IPS DF 6.9 (cell line): ENCODE measurements around the gene SLC35F4.
A peak's percentile ranks its signal among the peaks of the same experiment; 100 is the strongest.

ENCODE experiments used
- DNase-seq: peaks from one replicate; pipeline ENCODE4 v3.0.0-alpha.2; 2013; ENCODE audit warnings: low read depth, low spot score
- H3K27ac ChIP-seq: one replicate; pipeline ENCODE4 v1.5.1; 2013; ENCODE audit warnings: low read length, control low read depth
- H3K27me3 ChIP-seq: 2 replicates; pipeline ENCODE4 v1.6.1; 2013; ENCODE audit warnings: mild to moderate bottlenecking, low read length; ENCODE audit not compliant: control insufficient read depth, insufficient read depth
- H3K36me3 ChIP-seq: 2 replicates; pipeline ENCODE4 v1.6.1; 2013; ENCODE audit warnings: low read length; ENCODE audit not compliant: control insufficient read depth, insufficient read depth
- H3K4me1 ChIP-seq: 2 replicates; pipeline ENCODE4 v1.6.1; 2013; ENCODE audit warnings: low read length; ENCODE audit not compliant: control insufficient read depth, insufficient read depth
- H3K4me3 ChIP-seq: 2 replicates; pipeline ENCODE4 v1.5.1; 2013; ENCODE audit warnings: mild to moderate bottlenecking, low read length
- H3K9me3 ChIP-seq: 2 replicates; pipeline ENCODE4 v1.6.1; 2013; ENCODE audit warnings: low read length, inconsistent platforms; ENCODE audit not compliant: control insufficient read depth, insufficient read depth
- WGBS: extraction: QIAGEN DNeasy Blood & Tissue Kit; methylation state at CpG from one replicate; pipeline ENCODE4 v1.1.7; 2013; ENCODE audit warnings: mixed read lengths, missing lambda C conversion rate; ENCODE audit not compliant: insufficient read length, insufficient coverage; 5-methylcytosine and 5-hydroxymethylcytosine counted together

SLC35F4 gene

DNA sequence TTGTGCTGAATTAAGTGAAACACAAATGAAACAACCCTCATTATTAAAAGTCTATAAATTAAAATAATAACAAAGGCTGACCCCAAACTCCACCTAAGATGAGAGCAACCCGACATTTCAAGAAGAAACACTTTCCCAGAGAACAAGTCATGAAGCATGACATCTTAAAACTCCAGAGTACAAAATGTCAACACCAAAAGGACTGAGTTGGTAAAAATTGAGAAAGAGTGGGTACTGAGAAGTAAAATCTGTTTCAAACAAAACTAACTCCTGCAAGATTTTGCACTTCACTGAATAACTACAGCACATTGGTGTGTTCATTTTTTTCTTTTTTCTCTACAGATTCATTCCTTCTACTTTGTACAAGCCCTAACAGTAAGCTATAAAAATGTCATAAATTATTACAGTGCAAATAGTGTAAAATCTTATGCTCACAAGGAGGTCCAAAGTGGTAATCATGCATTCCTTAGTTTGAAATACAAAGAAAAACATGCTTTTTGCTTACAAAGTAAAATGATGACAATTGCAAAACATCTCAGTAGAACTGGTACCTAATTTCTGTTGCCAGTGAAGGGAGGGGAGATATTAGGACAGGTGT is 31.8 kb downstream of the SLC35F4 start:
- no peak overlapping the region for H3K4me3 ChIP-seq
- no peak overlapping the region for H3K27ac ChIP-seq
- no peak for DNase-seq
- H3K27me3 ChIP-seq = no peaks in the 10 kb centered on the region
- H3K9me3 ChIP-seq = no peaks in the 10 kb centered on the region
- WGBS = no CpG with 5 or more reads among the region's 1 CpG
- no peaks in the 10 kb centered on the region for H3K4me1 ChIP-seq
- no peaks in the 10 kb centered on the region for H3K36me3 ChIP-seq

GRCh38 chr14:57833323-57833722 is 32.6 kb downstream of the SLC35F4 start:
- H3K4me1 ChIP-seq = no peaks in the 10 kb centered on the region
- DNase-seq = no peak
- H3K27ac ChIP-seq = no peak overlapping the region
- H3K36me3 ChIP-seq = no peaks in the 10 kb centered on the region
- no CpG with 5 or more reads among the region's 3 CpGs for WGBS
- no peak overlapping the region for H3K4me3 ChIP-seq
- H3K9me3 ChIP-seq = no peaks in the 10 kb centered on the region
- no peaks in the 10 kb centered on the region for H3K27me3 ChIP-seq

DNA sequence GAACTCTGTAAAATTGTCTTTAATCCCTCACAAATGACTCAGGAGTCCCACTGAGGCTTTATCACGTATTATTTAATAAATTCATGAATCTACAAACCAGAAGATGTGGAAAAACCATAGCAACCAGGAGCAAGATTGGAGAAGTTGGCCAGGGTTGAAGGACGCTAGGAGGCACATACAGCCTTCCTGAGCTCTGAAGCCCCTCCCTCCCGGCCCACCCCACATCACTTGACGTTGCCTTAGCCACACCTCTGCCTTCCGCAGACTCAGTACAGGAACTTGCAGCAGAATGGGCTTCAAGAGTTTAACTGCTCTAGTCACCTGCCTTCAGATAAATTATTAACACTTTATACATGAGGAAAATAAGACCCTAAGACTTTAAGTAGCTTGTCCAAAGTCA is 33.9 kb downstream of the SLC35F4 start:
- H3K27me3 ChIP-seq = no peaks in the 10 kb centered on the region
- peak; percentile 47 for DNase-seq
- no peak overlapping the region for H3K4me3 ChIP-seq
- no peaks in the 10 kb centered on the region for H3K36me3 ChIP-seq
- WGBS = no CpG with 5 or more reads among the region's 5 CpGs
- no peaks in the 10 kb centered on the region for H3K4me1 ChIP-seq
- no peak overlapping the region for H3K27ac ChIP-seq
- no peaks in the 10 kb centered on the region for H3K9me3 ChIP-seq

DNA sequence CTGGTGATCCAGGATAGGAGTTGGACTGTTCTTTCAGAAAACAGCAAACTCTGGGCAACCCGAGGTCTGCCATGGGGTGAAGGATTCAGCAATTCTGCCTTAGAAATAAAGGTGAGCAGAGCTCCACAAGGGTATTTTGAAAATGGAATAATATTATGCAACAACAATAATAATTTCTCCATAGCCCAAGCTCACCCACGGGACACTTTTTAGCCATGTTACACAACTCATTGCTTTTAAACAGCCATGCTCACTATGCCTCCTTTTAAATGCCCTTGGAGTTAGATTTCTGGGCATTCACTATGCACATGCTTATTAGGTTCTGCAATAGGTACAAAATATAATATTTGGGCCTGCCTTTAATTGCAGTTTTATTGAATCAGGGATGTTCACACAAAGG is 37.2 kb downstream of the SLC35F4 start:
- Histone ChIP-seq H3K9me3 (no peaks in the 10 kb centered on the region), H3K27ac (no peak overlapping the region), H3K4me1 (no peaks in the 10 kb centered on the region), H3K27me3 (no peaks in the 10 kb centered on the region), H3K4me3 (no peak overlapping the region), H3K36me3 (no peaks in the 10 kb centered on the region)
- WGBS = no CpG with 5 or more reads among the region's 2 CpGs
- no peak for DNase-seq

- Histone ChIP-seq H3K27me3 (no peaks in the 10 kb centered on the region), H3K4me1 (no peaks in the 10 kb centered on the region), H3K4me3 (no peak overlapping the region), H3K27ac (no peak overlapping the region), H3K9me3 (no peaks in the 10 kb centered on the region), H3K36me3 (no peaks in the 10 kb centered on the region)
- no peak for DNase-seq
- no CpG with 5 or more reads among the region's 4 CpGs for WGBS
Observed at GRCh38 chr14:57823015-57823660, 42.8 kb downstream of the SLC35F4 start.

DNA sequence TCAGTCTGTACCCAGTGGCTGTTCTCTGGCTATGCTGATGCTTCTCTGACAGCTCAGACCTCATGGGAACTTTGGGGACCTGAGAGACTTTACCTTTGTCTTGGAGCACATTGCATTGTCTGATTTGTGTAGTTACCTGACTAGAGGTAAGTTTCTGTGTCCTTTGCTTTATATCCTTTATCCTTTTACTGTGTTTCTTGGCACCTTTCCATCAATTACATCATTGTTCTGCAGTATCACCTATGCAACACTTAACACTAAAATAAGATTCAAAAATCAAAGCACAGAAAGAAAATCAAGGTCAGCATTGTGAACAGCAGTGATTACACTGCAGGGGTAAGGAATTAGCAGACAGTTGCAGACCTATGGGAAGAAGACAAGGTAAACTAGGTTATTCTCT is 43.8 kb downstream of the SLC35F4 start:
- Histone ChIP-seq H3K27me3 (no peaks in the 10 kb centered on the region), H3K4me3 (no peak overlapping the region), H3K4me1 (no peaks in the 10 kb centered on the region), H3K27ac (no peak overlapping the region), H3K9me3 (no peaks in the 10 kb centered on the region), H3K36me3 (no peaks in the 10 kb centered on the region)
- DNase-seq = no peak

GRCh38 chr14:57820581-57820980 is 45.3 kb downstream of the SLC35F4 start:
- Histone ChIP-seq H3K4me3 (no peak overlapping the region), H3K9me3 (no peaks in the 10 kb centered on the region), H3K27ac (no peak overlapping the region), H3K27me3 (no peaks in the 10 kb centered on the region), H3K4me1 (no peaks in the 10 kb centered on the region; the same call in 1 of the 2 replicates), H3K36me3 (no peaks in the 10 kb centered on the region)
- WGBS = no CpG with 5 or more reads among the region's 2 CpGs
- no peak for DNase-seq

GRCh38 chr14:57818511-57818910 is 47.4 kb downstream of the SLC35F4 start:
- Histone ChIP-seq H3K27ac (no peak overlapping the region), H3K4me3 (no peak overlapping the region), H3K36me3 (no peaks in the 10 kb centered on the region), H3K27me3 (no peaks in the 10 kb centered on the region), H3K4me1 (no peaks in the 10 kb centered on the region; the same call in 1 of the 2 replicates), H3K9me3 (no peaks in the 10 kb centered on the region)
- WGBS = no CpG with 5 or more reads among the region's 1 CpG
- DNase-seq = no peak

- Histone ChIP-seq H3K9me3 (no peaks in the 10 kb centered on the region), H3K4me1 (no peaks in the 10 kb centered on the region; the same call in 1 of the 2 replicates), H3K27me3 (no peaks in the 10 kb centered on the region), H3K4me3 (no peak overlapping the region), H3K36me3 (no peaks in the 10 kb centered on the region), H3K27ac (no peak overlapping the region)
- no CpG with 5 or more reads among the region's 2 CpGs for WGBS
- DNase-seq = no peak
Observed at GRCh38 chr14:57816568-57817284, 49.2 kb downstream of the SLC35F4 start.

- WGBS = no CpG with 5 or more reads among the region's 4 CpGs
- no peaks in the 10 kb centered on the region for H3K27me3 ChIP-seq
Observed at GRCh38 chr14:57814726-57815125, 51.2 kb downstream of the SLC35F4 start.

More at GRCh38 chr14:57814726-57815125, 51.2 kb downstream of the SLC35F4 start:
- H3K4me3 ChIP-seq = no peak overlapping the region
- no peak for DNase-seq
- H3K9me3 ChIP-seq = no peaks in the 10 kb centered on the region
- no peaks in the 10 kb centered on the region for H3K36me3 ChIP-seq
- no peak overlapping the region for H3K27ac ChIP-seq
- H3K4me1 ChIP-seq = no peaks in the 10 kb centered on the region; the same call in 1 of the 2 replicates
